Karpas-422 (cell line): ENCODE data around the gene ZNF335. TPM values are rescaled to one million over a fixed set of nuclear protein-coding genes. Genes with fewer than 3 reads are reported as not detected.

ENCODE experiments used
- DNase-seq: peaks from one replicate; pipeline ENCODE4 v3.0.0-alpha.2; 2015
- H2AFZ ChIP-seq: fragments of 200-600 bp; sonication (generic); 2 replicates; pipeline ENCODE4 v1.6.1; 2014; ENCODE audit warnings: antibody characterized with exemption, low read length, mixed read lengths
- H3K27ac ChIP-seq: fragments of 200-600 bp; sonication (generic); 2 replicates; pipeline ENCODE4 v1.5.1; 2014; ENCODE audit warnings: mild to moderate bottlenecking, low read length, moderate library complexity
- H3K27me3 ChIP-seq: fragments of 200-600 bp; sonication (generic); 2 replicates; pipeline ENCODE4 v1.6.1; 2014; ENCODE audit warnings: low read length, mixed read lengths
- H3K36me3 ChIP-seq: fragments of 200-600 bp; sonication (generic); 2 replicates; pipeline ENCODE4 v1.6.1; 2014; ENCODE audit warnings: low read length, mixed read lengths; ENCODE audit not compliant: insufficient read depth
- H3K4me1 ChIP-seq: fragments of 200-600 bp; sonication (generic); 2 replicates; pipeline ENCODE4 v1.6.1; 2014; ENCODE audit warnings: mild to moderate bottlenecking, low read length, mixed read lengths
- H3K4me2 ChIP-seq: fragments of 200-600 bp; sonication (generic); 2 replicates; pipeline ENCODE4 v1.6.1; 2014; ENCODE audit warnings: low read length, low read depth, mild to moderate bottlenecking; ENCODE audit not compliant: poor library complexity, severe bottlenecking
- H3K4me3 ChIP-seq: fragments of 200-600 bp; sonication (generic); 2 replicates; pipeline ENCODE4 v1.5.1; 2014; ENCODE audit warnings: mild to moderate bottlenecking, antibody characterized with exemption, low read length, mixed read lengths
- H3K79me2 ChIP-seq: fragments of 200-600 bp; sonication (generic); 2 replicates; pipeline ENCODE4 v1.6.1; 2014; ENCODE audit warnings: mild to moderate bottlenecking, low read length, mixed read lengths
- H3K9ac ChIP-seq: fragments of 200-600 bp; sonication (generic); 2 replicates; pipeline ENCODE4 v1.6.0; 2014; ENCODE audit warnings: low read length
- H3K9me2 ChIP-seq: fragments of 200-600 bp; sonication (generic), shearing (Covaris generic); replicated peaks from 2 replicates; pipeline ENCODE4 v1.6.0; 2014; ENCODE audit warnings: mild to moderate bottlenecking, low read length, moderate library complexity; ENCODE audit not compliant: insufficient read depth
- H3K9me3 ChIP-seq: fragments of 300-700, 200-600 bp; sonication (generic); 2 replicates; pipeline ENCODE4 v1.6.1; 2014; ENCODE audit warnings: low read length, mixed read lengths
- H4K20me1 ChIP-seq: fragments of 200-600 bp; sonication (generic); 2 replicates; pipeline ENCODE4 v1.6.1; 2014; ENCODE audit warnings: mild to moderate bottlenecking, antibody characterized with exemption, low read length, low read depth; ENCODE audit not compliant: insufficient read depth
- total RNA-seq: library from RNA; depleted of rRNA; stranded (reverse); fragments of >200 nt; shearing (Covaris generic); gene quantifications from 2 replicates; pipeline ENCODE4 v1.2.3, GENCODE V29; 2014; ENCODE audit warnings: low replicate concordance

The ZNF335 gene
- total RNA-seq, 1 experiment from 2014 or later: 13.2 TPM

GRCh38 chr20:45971425-45971674 lies 653 bp downstream of the ZNF335 start:
- H3K9me3 ChIP-seq: no peaks in the 10 kb centered on the region
- peak overlapping the region; percentile 81 for H3K9ac ChIP-seq
- no peaks in the 10 kb centered on the region for H3K27me3 ChIP-seq
- DNase-seq: no peak
- peaks cover 9% of the 10 kb centered on the region; the same call in 1 of the 2 replicates for H3K36me3 ChIP-seq
- peak overlapping the region; percentile 67 for H3K4me2 ChIP-seq
- H3K79me2 ChIP-seq: peaks cover 30% of the 10 kb centered on the region
- H3K4me3 ChIP-seq: peak overlapping the region; percentile 81
- H2AFZ ChIP-seq: peak overlapping the region; percentile 3; the same call in 1 of the 2 replicates
- no peaks in the 10 kb centered on the region for H3K9me2 ChIP-seq
- peaks cover 24% of the 10 kb centered on the region for H3K4me1 ChIP-seq
- no peaks in the 10 kb centered on the region for H4K20me1 ChIP-seq
- peak overlapping the region; percentile 95 for H3K27ac ChIP-seq

DNA sequence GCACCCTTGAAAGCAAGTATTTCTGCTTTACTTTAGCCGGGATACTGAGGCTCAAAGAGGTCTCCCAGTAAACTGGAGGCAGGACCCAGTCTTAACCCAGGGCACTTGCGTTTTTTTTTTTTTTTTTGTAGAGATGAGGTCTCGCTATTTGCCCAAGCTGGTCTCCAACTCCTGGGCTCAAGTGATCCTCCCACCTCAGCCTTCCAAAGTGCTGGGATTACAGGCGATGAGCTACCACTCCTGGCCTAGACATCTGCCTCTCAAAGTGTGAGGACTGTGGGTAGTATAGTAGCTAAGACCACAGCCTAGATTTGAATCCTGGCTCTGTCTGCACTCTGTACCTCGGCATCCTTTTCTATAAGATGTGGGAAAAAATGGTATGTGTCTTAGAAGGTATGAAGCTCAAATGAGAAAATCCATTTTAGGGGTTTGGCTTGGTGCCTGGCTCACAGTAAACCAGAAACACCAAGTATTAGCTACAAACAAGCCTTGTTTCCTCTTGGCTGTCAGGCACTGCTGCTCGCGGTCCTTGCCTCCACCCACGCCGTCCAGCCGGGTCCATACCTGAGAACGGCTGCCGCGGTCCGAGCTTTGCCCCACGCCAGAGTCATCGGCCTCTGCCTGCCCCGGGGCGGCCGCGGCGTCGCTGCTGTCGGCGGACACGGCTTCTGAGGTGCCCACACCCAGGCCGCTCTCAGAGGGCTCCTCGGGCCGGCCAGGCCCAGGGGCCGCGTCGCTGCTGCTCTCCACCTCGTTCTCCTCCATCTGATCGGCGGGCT lies 1.2 kb downstream of the ZNF335 start:
- peak; percentile 54 for DNase-seq
- H3K27ac ChIP-seq: peak overlapping the region; percentile 95
- H3K4me2 ChIP-seq: peak overlapping the region; percentile 67
- H3K79me2 ChIP-seq: peaks cover 30% of the 10 kb centered on the region
- peak overlapping the region; percentile 35; the same call in 1 of the 2 replicates for H2AFZ ChIP-seq
- peak overlapping the region; percentile 81 for H3K9ac ChIP-seq
- no peaks in the 10 kb centered on the region for H4K20me1 ChIP-seq
- H3K9me3 ChIP-seq: no peaks in the 10 kb centered on the region
- H3K27me3 ChIP-seq: no peaks in the 10 kb centered on the region
- H3K4me3 ChIP-seq: peak overlapping the region; percentile 81
- peaks cover 24% of the 10 kb centered on the region for H3K4me1 ChIP-seq
- no peaks in the 10 kb centered on the region for H3K9me2 ChIP-seq
- peaks cover 10% of the 10 kb centered on the region; the same call in 1 of the 2 replicates for H3K36me3 ChIP-seq

DNA sequence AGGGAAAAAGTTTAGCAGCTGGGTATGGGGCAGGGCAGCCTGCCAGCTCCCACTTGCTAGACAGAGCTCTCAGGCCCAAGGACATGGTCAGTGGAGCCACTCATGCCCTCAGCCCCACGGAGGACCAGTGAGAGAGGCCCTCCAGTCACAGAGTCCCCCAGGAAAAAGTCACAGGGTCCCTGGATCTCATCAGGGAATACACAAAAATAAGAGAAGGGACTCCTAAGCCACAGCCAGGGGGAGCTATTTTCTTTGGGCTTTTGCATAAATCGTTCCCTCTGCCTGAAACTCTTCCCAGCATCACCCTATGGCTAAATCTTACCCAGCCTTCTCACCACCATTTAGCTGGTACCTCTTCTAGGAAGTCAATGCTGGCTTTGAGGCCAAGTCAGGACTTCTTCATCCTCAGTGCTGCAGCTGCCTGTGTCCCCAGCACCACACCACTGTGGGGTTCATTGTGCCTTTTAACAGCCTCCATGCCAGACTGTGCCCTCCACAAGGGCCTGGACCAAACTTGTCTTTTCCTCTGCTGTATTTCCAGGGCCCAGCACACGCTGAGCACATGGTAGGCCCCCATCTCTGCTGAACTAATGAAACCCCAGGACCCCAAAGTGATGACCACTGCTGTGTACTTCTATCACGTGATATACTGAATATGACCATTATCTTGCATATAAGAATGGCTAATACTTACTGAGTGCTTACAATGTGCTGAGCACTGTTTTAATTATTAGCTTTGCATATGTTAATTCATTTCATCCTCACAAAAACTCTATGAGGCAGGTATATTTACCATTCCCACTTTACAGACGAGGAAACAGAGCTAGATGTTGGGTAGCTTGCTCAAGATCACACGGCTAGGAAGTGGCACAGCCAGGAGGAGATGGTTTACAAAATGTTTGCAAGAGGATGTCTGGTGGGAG lies 2.0 kb downstream of the ZNF335 start:
- peak; percentile 58 for DNase-seq
- no peaks in the 10 kb centered on the region for H3K9me3 ChIP-seq
- peak overlapping the region; percentile 81 for H3K4me3 ChIP-seq
- peaks cover 30% of the 10 kb centered on the region for H3K79me2 ChIP-seq
- H3K27me3 ChIP-seq: no peaks in the 10 kb centered on the region
- H3K27ac ChIP-seq: peak overlapping the region; percentile 95
- H2AFZ ChIP-seq: peak overlapping the region; percentile 35; the same call in 1 of the 2 replicates
- H3K36me3 ChIP-seq: peaks cover 13% of the 10 kb centered on the region; the same call in 1 of the 2 replicates
- peak overlapping the region; percentile 81 for H3K9ac ChIP-seq
- H3K4me2 ChIP-seq: peak overlapping the region; percentile 67
- peaks cover 24% of the 10 kb centered on the region for H3K4me1 ChIP-seq
- H3K9me2 ChIP-seq: no peaks in the 10 kb centered on the region
- H4K20me1 ChIP-seq: no peaks in the 10 kb centered on the region

- H3K9ac ChIP-seq: 0 out of 2 replicates have a peak overlapping the region, but pooled peaks have one; percentile 81
These were observed 2.9 kb downstream of the ZNF335 start for GRCh38 chr20:45968801-45969711.

DNA sequence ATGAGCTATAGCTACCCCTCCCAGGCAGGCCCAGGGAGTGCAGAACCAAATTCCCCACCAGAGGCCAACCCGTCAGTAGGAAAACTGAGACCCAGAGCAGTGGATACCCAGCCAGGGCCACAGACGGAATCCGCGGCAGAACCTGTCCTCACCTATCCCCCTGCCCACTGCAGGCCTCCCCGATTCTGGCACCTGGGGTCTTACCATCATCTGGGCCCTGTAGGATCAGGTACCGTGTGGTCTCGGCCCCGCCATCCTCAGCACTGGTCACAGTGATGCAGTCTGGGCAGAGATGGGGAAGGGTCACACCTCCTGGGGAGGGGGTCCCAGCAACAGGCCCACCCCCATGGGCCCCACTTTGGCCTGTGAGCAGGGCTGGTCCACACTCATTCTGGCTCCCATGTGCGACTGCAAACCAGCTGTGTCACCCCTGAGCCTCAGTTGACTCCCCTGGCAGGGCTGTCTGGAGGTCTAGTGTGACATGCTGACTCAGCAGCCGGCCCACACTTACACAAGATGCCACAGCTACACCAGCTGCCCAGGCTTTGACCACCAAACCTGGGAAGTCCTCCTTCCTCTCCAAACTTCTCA lies 3.8 kb downstream of the ZNF335 start:
- H3K9ac ChIP-seq: no peak overlapping the region
- no peak overlapping the region for H3K4me3 ChIP-seq

More at GRCh38 chr20:45968801-45969711, 2.9 kb downstream of the ZNF335 start:
- no peak for DNase-seq
- Histone ChIP-seq H3K4me2 (peak overlapping the region; percentile 67), H3K9me2 (no peaks in the 10 kb centered on the region), H3K36me3 (peaks cover 14% of the 10 kb centered on the region; the same call in 1 of the 2 replicates), H3K4me1 (peaks cover 24% of the 10 kb centered on the region), H3K9me3 (no peaks in the 10 kb centered on the region), H4K20me1 (no peaks in the 10 kb centered on the region), H2AFZ (no peak overlapping the region), H3K27me3 (no peaks in the 10 kb centered on the region), H3K79me2 (peaks cover 30% of the 10 kb centered on the region), H3K4me3 (no peak overlapping the region; the same call in 1 of the 2 replicates), H3K27ac (no peak overlapping the region)

GRCh38 chr20:45967551-45968080 lies 4.4 kb downstream of the ZNF335 start:
- Histone ChIP-seq H4K20me1 (no peaks in the 10 kb centered on the region), H3K4me1 (peaks cover 21% of the 10 kb centered on the region), H3K27ac (no peak overlapping the region), H3K27me3 (no peaks in the 10 kb centered on the region), H3K79me2 (peaks cover 30% of the 10 kb centered on the region), H3K36me3 (peaks cover 16% of the 10 kb centered on the region; the same call in 1 of the 2 replicates), H3K4me2 (no peak overlapping the region), H3K9me2 (no peaks in the 10 kb centered on the region), H3K4me3 (no peak overlapping the region), H3K9ac (no peak overlapping the region), H2AFZ (no peak overlapping the region), H3K9me3 (no peaks in the 10 kb centered on the region)
- no peak for DNase-seq

More for the DNA sequence above, 3.8 kb downstream of the ZNF335 start:
- DNase-seq: no peak
- no peak overlapping the region for H2AFZ ChIP-seq
- H3K4me1 ChIP-seq: peaks cover 24% of the 10 kb centered on the region
- H3K79me2 ChIP-seq: peaks cover 30% of the 10 kb centered on the region
- no peaks in the 10 kb centered on the region for H4K20me1 ChIP-seq
- H3K27me3 ChIP-seq: no peaks in the 10 kb centered on the region
- H3K4me2 ChIP-seq: no peak overlapping the region
- no peak overlapping the region for H3K27ac ChIP-seq
- H3K36me3 ChIP-seq: peaks cover 16% of the 10 kb centered on the region; the same call in 1 of the 2 replicates
- H3K9me2 ChIP-seq: no peaks in the 10 kb centered on the region
- H3K9me3 ChIP-seq: no peaks in the 10 kb centered on the region
